BLaER1 treated with 17β-estradiol and CSF1 and Interleukin-3, amounts not matched to agents 10 nM and 100 nM (cell line): ENCODE measurements around the gene KIF25.

Experiments
- H3K27ac ChIP-seq, 11 experiments: shearing (Covaris generic); formaldehyde crosslinking; 2 replicates each; pipeline ENCODE4 v1.8.1; 2022
- H3K27me3 ChIP-seq, 11 experiments: shearing (Covaris generic); formaldehyde crosslinking; 2 replicates each; pipeline ENCODE4 v1.8.1; 2022
- H3K36me3 ChIP-seq, 11 experiments: shearing (Covaris generic); formaldehyde crosslinking; 2 replicates each; pipeline ENCODE4 v1.8.1; 2022
- H3K4me1 ChIP-seq, 10 experiments: shearing (Covaris generic); formaldehyde crosslinking; 2 replicates each; pipeline ENCODE4 v1.8.1; 2022
- H3K4me2 ChIP-seq, 11 experiments: shearing (Covaris generic); formaldehyde crosslinking; 2 replicates each; pipeline ENCODE4 v1.8.1; 2022
- H3K4me3 ChIP-seq, 10 experiments: shearing (Covaris generic); formaldehyde crosslinking; 2 replicates each; pipeline ENCODE4 v1.8.1; 2022
- H3K9ac ChIP-seq, 11 experiments: shearing (Covaris generic); formaldehyde crosslinking; 2 replicates each; pipeline ENCODE4 v1.8.1; 2022
- H3K9me3 ChIP-seq, 11 experiments: shearing (Covaris generic); formaldehyde crosslinking; replicated peaks in 1 of 11; 2 replicates each; pipeline ENCODE4 v1.8.1; 2022
- H4K20me1 ChIP-seq, 11 experiments: shearing (Covaris generic); formaldehyde crosslinking; 2 replicates each; pipeline ENCODE4 v1.8.1; 2022
- Cebpa-rat ChIP-seq, 11 experiments: shearing (Covaris generic); IDR thresholded peaks; 2 replicates each; pipeline ENCODE4 v1.8.1; 2022

Gene KIF25

GRCh38 chr6:168050881-168051586 lies 53.6 kb downstream of the KIF25 start:
- Histone ChIP-seq H3K27ac (peak overlapping the region in 5 of 11 experiments; percentile 51 to 65 (median 56); a peak in 7 of 22 replicates), H3K36me3 (no peaks in the 10 kb centered on the region), H3K4me1 (peaks cover 20 to 66% (median 61%) of the 10 kb centered on the region in 10 experiments), H3K9ac (peak overlapping the region in 4 of 11 experiments; percentile 55 to 67 (median 62); a peak in 7 of 22 replicates), H3K9me3 (no peaks in the 10 kb centered on the region), H3K27me3 (peaks cover 0 to 18% (median 0%) of the 10 kb centered on the region in 11 experiments; a peak in 5 of 22 replicates), H3K4me3 (no peak overlapping the region), H3K4me2 (peak overlapping the region; percentile 66 to 94 (median 88)), H4K20me1 (no peaks in the 10 kb centered on the region)
- TF ChIP-seq Cebpa-rat (IDR thresholded peaks at IDR 0.05), result no peak

- Histone ChIP-seq H4K20me1 (no peaks in the 10 kb centered on the region), H3K9me3 (no peaks in the 10 kb centered on the region), H3K36me3 (no peaks in the 10 kb centered on the region), H3K27me3 (peaks cover 0 to 18% (median 0%) of the 10 kb centered on the region in 11 experiments; a peak in 5 of 22 replicates), H3K4me2 (no peak overlapping the region), H3K27ac (no peak overlapping the region), H3K4me1 (peaks cover 20 to 64% (median 58%) of the 10 kb centered on the region in 10 experiments), H3K9ac (no peak overlapping the region), H3K4me3 (no peak overlapping the region)
- TF ChIP-seq Cebpa-rat (IDR thresholded peaks at IDR 0.05), result no peak
These were observed 54.2 kb downstream of the KIF25 start for GRCh38 chr6:168051648-168052047.

GRCh38 chr6:168052291-168052891 lies 54.9 kb downstream of the KIF25 start:
- no peaks in the 10 kb centered on the region for H4K20me1 ChIP-seq
- TF ChIP-seq Cebpa-rat (IDR thresholded peaks at IDR 0.05), result no peak
- H3K27ac ChIP-seq, result no peak overlapping the region
- no peak overlapping the region for H3K4me2 ChIP-seq
- no peaks in the 10 kb centered on the region for H3K9me3 ChIP-seq
- no peaks in the 10 kb centered on the region for H3K36me3 ChIP-seq
- no peak overlapping the region for H3K9ac ChIP-seq
- no peak overlapping the region for H3K4me3 ChIP-seq
- H3K4me1 ChIP-seq, result peaks cover 20 to 67% (median 56%) of the 10 kb centered on the region in 10 experiments
- peaks cover 0 to 18% (median 0%) of the 10 kb centered on the region in 11 experiments; a peak in 5 of 22 replicates for H3K27me3 ChIP-seq

- H3K27ac ChIP-seq, result no peak overlapping the region
- H3K27me3 ChIP-seq, result peaks cover 0 to 18% (median 0%) of the 10 kb centered on the region in 11 experiments; a peak in 5 of 22 replicates
- no peaks in the 10 kb centered on the region for H3K36me3 ChIP-seq
- no peak overlapping the region for H3K4me3 ChIP-seq
- TF ChIP-seq Cebpa-rat (IDR thresholded peaks at IDR 0.05), result no peak
- peaks cover 20 to 66% (median 51%) of the 10 kb centered on the region in 10 experiments for H3K4me1 ChIP-seq
- H3K4me2 ChIP-seq, result peak overlapping the region in 1 of 11 experiments; percentile 66; a peak in 1 of 22 replicates
- H4K20me1 ChIP-seq, result no peaks in the 10 kb centered on the region
- H3K9ac ChIP-seq, result no peak overlapping the region
- H3K9me3 ChIP-seq, result no peaks in the 10 kb centered on the region
These were observed 55.9 kb downstream of the KIF25 start for GRCh38 chr6:168053086-168053956.

GRCh38 chr6:168053957-168054471 lies 56.5 kb downstream of the KIF25 start:
- TF ChIP-seq Cebpa-rat (IDR thresholded peaks at IDR 0.05), result no peak
- H4K20me1 ChIP-seq, result no peaks in the 10 kb centered on the region
- peaks cover 21 to 65% (median 51%) of the 10 kb centered on the region in 10 experiments for H3K4me1 ChIP-seq
- no peaks in the 10 kb centered on the region for H3K36me3 ChIP-seq
- peak overlapping the region in 8 of 11 experiments; percentile 66 to 88 (median 77); a peak in 10 of 22 replicates for H3K4me2 ChIP-seq
- no peak overlapping the region for H3K4me3 ChIP-seq
- peaks cover 0 to 15% (median 0%) of the 10 kb centered on the region in 11 experiments; a peak in 5 of 22 replicates for H3K27me3 ChIP-seq
- 0 out of 22 replicates have a peak overlapping the region, but pooled peaks of 1 of the 11 experiments have one; percentile 24 for H3K9ac ChIP-seq
- no peak overlapping the region for H3K27ac ChIP-seq
- no peaks in the 10 kb centered on the region for H3K9me3 ChIP-seq

- H3K4me2 ChIP-seq, result peak overlapping the region; percentile 30 to 88 (median 74); a peak in 20 of 22 replicates
- peaks cover 0 to 8% (median 0%) of the 10 kb centered on the region in 11 experiments; a peak in 5 of 22 replicates for H3K27me3 ChIP-seq
- peak overlapping the region in 4 of 11 experiments; percentile 15 to 34 (median 27); a peak in 4 of 22 replicates for H3K27ac ChIP-seq
- TF ChIP-seq Cebpa-rat (IDR thresholded peaks at IDR 0.05), result no peak
- no peaks in the 10 kb centered on the region for H3K36me3 ChIP-seq
- no peak overlapping the region for H3K4me3 ChIP-seq
- no peaks in the 10 kb centered on the region for H3K9me3 ChIP-seq
- peak overlapping the region in 4 of 11 experiments; percentile 24 to 51 (median 40); a peak in 4 of 22 replicates for H3K9ac ChIP-seq
- H3K4me1 ChIP-seq, result peaks cover 14 to 60% (median 47%) of the 10 kb centered on the region in 10 experiments
- no peaks in the 10 kb centered on the region for H4K20me1 ChIP-seq
These were observed 57.5 kb downstream of the KIF25 start for GRCh38 chr6:168054765-168055560.

GRCh38 chr6:168055696-168056489 lies 58.4 kb downstream of the KIF25 start:
- no peaks in the 10 kb centered on the region for H3K27me3 ChIP-seq
- H3K4me2 ChIP-seq, result peak overlapping the region in 8 of 11 experiments; percentile 7 to 88 (median 72); a peak in 8 of 22 replicates

More at GRCh38 chr6:168055696-168056489, 58.4 kb downstream of the KIF25 start:
- H3K27ac ChIP-seq, result no peak overlapping the region
- no peak for TF ChIP-seq Cebpa-rat (IDR thresholded peaks at IDR 0.05)
- H3K4me1 ChIP-seq, result peaks cover 6 to 52% (median 38%) of the 10 kb centered on the region in 10 experiments; a peak in 19 of 20 replicates
- no peaks in the 10 kb centered on the region for H3K36me3 ChIP-seq
- H3K9me3 ChIP-seq, result no peaks in the 10 kb centered on the region
- no peak overlapping the region for H3K4me3 ChIP-seq
- H3K9ac ChIP-seq, result no peak overlapping the region
- H4K20me1 ChIP-seq, result no peaks in the 10 kb centered on the region
